Astrocyte of the spinal cord (primary cell): ENCODE measurements around the gene RYK.

Experiments
- DNase-seq: peaks from one replicate; pipeline ENCODE4 v3.0.0; 2011; ENCODE audit warnings: low read depth, low spot score
- H3K4me3 ChIP-seq: 2 replicates; pipeline ENCODE4 v1.5.1; 2011; ENCODE audit warnings: low read depth, mild to moderate bottlenecking, low read length, moderate library complexity
- in situ Hi-C: cut with HindIII; loops from 2 replicates; pipeline ENCODE4 v1.10.0; 2017; ENCODE audit warnings: low sequenced_read_pairs
- TF ChIP-seq, protein P1 (sequence below): IDR thresholded peaks from 2 replicates; pipeline ENCODE4 v1.5.1; 2012; ENCODE audit warnings: low read depth, mild to moderate bottlenecking, low read length, inconsistent platforms

The RYK gene

DNA sequence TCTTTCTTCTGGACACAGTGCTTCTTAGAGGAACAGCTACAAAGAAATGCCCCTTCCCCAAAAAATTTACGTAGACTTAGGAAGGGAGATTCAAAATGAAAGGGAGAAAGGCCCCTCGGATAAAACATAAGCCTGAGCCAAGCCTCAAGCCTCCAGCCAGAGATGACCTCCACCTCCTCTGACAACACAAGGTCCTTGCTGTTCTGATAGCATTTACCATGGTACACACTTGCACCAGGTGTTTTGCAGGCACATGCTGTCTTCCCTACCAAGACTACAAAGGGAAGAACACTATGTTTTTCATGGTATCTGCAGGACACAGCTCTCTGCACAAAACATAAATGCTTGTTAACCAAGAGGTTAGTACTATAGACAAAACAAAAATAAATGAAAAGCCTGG, 27.8 kb downstream of the RYK start:
- TF ChIP-seq, protein P1, sequence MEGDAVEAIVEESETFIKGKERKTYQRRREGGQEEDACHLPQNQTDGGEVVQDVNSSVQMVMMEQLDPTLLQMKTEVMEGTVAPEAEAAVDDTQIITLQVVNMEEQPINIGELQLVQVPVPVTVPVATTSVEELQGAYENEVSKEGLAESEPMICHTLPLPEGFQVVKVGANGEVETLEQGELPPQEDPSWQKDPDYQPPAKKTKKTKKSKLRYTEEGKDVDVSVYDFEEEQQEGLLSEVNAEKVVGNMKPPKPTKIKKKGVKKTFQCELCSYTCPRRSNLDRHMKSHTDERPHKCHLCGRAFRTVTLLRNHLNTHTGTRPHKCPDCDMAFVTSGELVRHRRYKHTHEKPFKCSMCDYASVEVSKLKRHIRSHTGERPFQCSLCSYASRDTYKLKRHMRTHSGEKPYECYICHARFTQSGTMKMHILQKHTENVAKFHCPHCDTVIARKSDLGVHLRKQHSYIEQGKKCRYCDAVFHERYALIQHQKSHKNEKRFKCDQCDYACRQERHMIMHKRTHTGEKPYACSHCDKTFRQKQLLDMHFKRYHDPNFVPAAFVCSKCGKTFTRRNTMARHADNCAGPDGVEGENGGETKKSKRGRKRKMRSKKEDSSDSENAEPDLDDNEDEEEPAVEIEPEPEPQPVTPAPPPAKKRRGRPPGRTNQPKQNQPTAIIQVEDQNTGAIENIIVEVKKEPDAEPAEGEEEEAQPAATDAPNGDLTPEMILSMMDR = no peak
- in situ Hi-C loops = no loop called here

DNA sequence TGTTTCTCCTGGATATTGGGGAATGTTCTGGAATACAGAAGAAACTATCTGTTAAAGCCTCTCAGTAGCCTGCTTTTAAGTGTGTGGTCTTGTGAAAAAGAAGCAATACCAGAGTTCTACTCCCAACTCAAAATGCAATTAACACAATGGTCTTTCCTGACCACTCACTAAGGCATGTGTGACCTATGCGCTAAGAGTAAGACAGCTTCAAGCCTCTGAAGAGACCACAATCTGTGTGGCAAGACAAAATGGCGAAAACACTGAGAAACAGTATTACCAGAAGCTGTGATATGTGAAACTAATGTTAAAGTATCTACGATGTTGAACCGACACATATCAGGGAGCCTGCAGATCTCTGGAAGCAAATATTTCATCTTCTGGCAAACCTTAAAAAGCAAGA, 33.8 kb downstream of the RYK start:
- in situ Hi-C loops = no loop called here
- DNase-seq = no peak
- no peak overlapping the region for H3K4me3 ChIP-seq
- TF ChIP-seq, protein P1 = no peak

More for the DNA sequence above, 27.8 kb downstream of the RYK start:
- H3K4me3 ChIP-seq = no peak overlapping the region
- no peak for DNase-seq

DNA sequence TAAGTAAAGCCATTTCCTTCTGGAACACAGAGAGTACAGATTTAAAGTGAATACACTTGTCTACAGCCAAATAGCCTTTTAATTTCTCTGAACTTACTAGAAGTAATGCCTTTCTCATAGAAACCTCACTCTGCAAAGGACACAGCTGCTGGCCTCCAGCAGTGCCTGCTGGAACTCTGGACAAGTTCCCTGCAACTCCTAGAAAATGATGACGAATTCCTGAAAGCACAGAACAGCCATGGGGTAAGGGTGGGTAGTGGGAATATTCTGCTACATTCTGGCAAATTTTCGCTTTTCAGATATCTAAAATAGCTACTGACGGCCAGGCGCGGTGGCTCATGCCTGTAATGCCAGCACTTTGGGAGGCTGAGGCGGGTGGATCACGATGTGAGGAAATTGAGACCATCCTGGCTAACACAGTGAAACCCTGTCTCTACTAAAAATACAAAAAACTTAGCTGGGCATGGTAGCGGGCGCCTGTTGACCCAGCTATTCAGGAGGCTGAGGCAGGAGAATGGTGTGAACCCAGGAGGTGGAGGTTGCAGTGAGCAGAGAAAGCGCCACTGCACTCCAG, 34.4 kb downstream of the RYK start:
- H3K4me3 ChIP-seq = no peak overlapping the region
- DNase-seq = peak; percentile 59
- TF ChIP-seq, protein P1 = no peak
- in situ Hi-C loops = no loop called here

DNA sequence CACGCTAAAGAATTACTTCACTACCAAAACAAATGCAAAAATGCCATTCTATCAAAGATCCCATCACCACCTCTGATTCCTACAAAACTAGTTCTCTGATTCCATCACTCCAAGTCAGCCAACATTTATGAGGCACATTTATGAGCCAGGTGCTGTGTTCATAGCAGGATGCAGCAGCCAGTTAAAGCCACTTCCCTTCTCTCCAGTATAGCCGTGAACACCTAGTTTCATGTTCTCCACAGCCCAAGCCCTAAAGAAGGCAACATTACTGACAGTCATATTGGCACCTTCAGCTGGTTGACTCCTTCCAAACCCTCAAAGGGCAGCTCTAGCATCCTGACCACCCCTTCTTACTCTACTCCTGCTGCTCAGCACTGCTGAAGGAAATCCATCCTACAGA, 36.4 kb downstream of the RYK start:
- no peak overlapping the region for H3K4me3 ChIP-seq
- in situ Hi-C loops = no loop called here
- no peak for DNase-seq
- TF ChIP-seq, protein P1 = no peak

- H3K4me3 ChIP-seq = no peak overlapping the region
- in situ Hi-C loops = no loop called here
- peak; percentile 75 for DNase-seq
- TF ChIP-seq, protein P1 = peak; percentile 95
Observed at GRCh38 chr3:134212967-134213665, 37.5 kb downstream of the RYK start.

DNA sequence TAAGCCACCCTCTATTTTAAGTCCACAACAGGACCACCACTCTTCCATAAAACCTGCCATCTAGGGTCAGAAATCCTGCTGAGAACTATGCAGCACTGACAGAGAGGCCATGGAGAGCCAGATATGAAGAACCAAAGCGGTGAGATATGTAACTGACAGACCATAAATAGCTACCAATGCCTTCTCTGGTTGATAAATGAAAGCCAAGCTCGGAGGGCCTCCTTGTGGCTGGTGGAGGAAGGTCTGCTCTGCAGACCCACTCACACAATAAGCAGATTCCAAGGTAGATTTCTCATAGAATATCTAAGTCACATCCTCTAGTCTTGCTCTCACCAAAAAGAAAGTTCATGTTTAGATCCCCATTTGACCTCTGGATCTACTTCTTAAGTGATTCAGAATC, 38.9 kb downstream of the RYK start:
- H3K4me3 ChIP-seq = no peak overlapping the region
- in situ Hi-C loops = no loop called here
- DNase-seq = peak; percentile 67
- TF ChIP-seq, protein P1 = peak; percentile 89
